Measurements from ENCODE around the gene DMRTA1.

DNA sequence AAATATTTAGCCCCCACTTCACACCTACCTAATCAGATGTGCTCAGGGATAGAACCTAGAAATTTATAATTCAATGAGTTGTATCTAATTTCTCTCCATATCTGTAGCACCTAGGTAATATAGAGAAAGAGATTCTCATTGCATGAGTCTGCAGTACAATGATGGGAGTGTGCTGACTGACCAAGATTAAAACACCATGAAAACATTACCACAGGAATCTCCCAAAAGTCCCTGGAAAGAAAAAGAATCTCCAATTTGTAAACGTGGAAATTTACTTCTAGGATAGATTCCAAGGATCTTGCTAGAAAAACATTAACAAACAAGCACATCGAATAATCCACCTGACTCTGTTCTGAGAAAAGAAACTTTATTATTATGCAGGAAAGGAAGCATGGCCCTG lies 45.0 kb upstream of the DMRTA1 start:
- TF ChIP-seq POLR2AphosphoS5 (IDR thresholded peaks at IDR 0.05; ENCODE audit: low read depth, low read length) (no peak), JUND (IDR thresholded peaks at IDR 0.05) (no peak), RAD21 (IDR thresholded peaks at IDR 0.05; ENCODE audit: low read depth) (no peak), EZH2phosphoT487 (IDR thresholded peaks at IDR 0.05; ENCODE audit: borderline replicate concordance) (no peak)
- TF ChIP-seq, protein P1, sequence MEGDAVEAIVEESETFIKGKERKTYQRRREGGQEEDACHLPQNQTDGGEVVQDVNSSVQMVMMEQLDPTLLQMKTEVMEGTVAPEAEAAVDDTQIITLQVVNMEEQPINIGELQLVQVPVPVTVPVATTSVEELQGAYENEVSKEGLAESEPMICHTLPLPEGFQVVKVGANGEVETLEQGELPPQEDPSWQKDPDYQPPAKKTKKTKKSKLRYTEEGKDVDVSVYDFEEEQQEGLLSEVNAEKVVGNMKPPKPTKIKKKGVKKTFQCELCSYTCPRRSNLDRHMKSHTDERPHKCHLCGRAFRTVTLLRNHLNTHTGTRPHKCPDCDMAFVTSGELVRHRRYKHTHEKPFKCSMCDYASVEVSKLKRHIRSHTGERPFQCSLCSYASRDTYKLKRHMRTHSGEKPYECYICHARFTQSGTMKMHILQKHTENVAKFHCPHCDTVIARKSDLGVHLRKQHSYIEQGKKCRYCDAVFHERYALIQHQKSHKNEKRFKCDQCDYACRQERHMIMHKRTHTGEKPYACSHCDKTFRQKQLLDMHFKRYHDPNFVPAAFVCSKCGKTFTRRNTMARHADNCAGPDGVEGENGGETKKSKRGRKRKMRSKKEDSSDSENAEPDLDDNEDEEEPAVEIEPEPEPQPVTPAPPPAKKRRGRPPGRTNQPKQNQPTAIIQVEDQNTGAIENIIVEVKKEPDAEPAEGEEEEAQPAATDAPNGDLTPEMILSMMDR (IDR thresholded peaks at IDR 0.05 in 2 of 3, conservative IDR thresholded peaks at IDR 0.05 in 1 of 3; ENCODE audit: borderline replicate concordance in 1 of 3, insufficient read depth in 1 of 3, low read depth in 2 of 3, low read length in 2 of 3), result no peak
- TF ChIP-seq, protein P2, sequence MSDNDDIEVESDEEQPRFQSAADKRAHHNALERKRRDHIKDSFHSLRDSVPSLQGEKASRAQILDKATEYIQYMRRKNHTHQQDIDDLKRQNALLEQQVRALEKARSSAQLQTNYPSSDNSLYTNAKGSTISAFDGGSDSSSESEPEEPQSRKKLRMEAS (IDR thresholded peaks at IDR 0.05), result no peak

Data from HCT116 (cell line).